CD4-positive, alpha-beta T cell treated with Interleukin-12 subunit alpha and Interleukin-12 subunit beta, for 1 hour (primary cell): ENCODE results near the gene SYNDIG1.

Source experiments
- DNase-seq: peaks from one replicate; pipeline ENCODE4 v3.0.0-alpha.2; 2020

The SYNDIG1 gene

DNA sequence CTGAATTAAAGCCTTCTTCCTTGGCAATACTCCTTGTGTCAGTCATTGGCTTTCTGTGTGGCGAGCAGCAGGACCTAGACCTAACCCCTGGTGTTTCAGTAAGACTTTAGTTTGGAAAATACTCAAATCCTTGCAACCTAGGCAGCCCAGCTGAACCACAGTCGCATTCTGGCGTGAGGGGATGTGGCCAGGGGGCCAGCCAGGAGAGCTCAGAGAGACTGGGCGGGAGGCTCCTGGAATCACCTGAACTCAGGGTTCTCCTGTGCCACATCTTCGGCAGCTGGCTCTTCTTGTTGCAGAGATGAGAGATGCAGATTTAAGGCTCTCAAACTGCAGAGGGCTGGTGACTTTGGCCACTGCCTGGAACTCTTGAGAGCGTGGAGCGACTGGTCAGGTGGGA is 102.7 kb downstream of the SYNDIG1 start:
- DNase-seq: no peak

- DNase-seq: no peak
Observed at GRCh38 chr20:24572862-24573261, 103.4 kb downstream of the SYNDIG1 start.

DNA sequence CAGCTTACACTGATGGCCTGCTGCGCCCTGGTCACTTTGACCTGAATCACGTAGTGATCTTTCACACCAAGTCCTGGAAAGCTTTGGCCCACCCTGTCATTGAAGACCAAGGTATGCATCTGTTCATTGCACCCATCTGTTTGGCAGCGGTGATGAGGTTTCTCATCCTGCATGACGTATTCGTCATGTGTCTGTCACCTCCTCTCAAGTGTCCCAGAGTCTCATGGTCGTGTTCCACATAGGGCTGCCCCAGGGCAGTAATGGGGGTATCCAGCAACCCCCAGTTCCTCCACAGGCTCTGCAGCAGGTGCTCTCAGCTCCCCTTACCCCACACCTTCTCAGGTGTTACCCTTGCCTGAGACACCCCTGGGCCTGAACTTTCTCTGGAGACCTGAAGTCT is 104.1 kb downstream of the SYNDIG1 start:
- DNase-seq: no peak

GRCh38 chr20:24574307-24574706 is 104.9 kb downstream of the SYNDIG1 start:
- DNase-seq: no peak

DNA sequence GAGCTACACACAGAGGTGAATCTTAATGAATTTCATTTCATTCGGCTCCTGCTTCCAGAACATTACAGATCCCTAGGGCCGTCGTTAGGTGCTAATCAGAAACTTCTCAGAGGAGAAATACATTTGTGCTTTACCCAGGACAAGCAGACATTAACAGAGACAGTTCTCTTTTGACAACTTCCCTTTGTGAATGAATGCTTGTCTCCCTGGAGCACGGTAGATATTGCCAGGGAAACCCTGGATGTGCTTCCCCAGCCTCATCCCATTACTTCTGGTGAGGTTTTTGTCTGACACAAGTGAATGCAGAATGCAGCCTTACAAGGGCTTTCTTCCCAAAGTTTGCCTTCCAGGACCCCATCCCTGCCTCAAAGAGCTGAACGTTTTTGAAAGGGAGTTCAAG is 105.4 kb downstream of the SYNDIG1 start:
- DNase-seq: no peak

DNA sequence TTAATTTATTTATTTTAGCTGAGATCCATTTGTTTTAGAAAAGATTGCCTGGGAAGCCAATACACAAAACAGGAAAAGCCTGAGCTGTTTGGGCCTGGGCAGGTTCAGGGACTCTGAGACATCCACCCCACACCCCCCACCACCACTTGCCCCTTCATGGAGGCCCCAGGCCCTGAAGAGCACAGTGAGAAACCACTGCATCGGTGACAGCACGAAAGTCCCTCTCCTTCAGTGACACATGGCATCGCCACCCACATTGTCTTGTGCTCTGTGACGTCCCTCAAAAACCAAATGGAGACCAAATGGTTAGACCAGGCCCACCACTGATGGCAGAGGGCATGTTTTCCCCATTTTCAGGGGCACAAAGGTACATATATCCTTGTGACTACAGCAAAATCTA is 106.4 kb downstream of the SYNDIG1 start:
- DNase-seq: no peak

DNA sequence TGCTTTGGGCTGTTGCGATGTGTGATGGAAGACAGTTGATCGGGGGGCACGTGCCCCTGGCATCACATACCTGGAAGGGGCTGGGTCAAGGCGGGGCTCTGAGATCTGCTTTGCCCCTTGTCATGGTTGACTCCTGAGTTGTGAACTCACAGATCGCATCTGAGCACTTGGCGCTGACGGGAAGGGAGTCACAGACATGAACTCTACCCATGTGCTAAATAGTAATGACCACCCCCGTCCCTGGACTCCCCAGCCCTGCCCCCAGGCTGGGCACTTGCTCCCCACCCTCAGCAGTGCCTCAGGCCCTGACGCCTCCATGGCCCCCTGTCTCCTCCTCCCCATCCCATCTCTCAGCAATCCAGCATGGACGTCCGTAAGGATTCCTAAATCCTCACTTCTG is 107.0 kb downstream of the SYNDIG1 start:
- DNase-seq: no peak

DNA sequence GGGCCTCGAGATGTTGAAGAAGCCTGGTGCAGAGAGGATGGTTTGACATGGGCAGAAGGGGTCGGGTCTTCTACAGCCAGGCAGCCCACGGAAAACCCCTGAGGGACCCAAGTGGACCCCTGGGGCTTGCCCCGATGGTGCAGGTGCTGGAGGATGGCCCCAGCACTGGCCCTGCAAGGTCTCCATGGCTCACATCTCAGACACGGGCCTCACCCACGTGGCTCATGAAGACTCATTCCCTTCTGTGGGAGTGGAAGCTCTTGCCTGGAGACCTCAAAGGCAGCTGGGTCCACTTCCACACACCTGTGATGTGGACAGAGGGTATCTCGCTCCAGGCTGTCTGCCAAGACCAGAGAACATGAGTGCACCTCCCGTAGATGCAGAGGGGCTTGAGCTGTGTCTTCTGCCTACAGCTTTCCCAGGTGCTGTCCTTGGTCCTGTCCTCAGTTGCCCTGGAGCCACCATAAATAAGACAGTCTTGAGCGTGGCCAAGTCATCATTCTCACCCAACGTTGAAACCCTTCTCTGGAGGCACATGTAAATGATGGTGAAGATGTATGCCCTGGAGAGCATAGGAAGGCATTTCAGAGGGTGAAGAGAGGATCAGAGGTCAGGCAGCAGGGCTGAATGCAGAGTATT is 108.0 kb downstream of the SYNDIG1 start:
- no peak for DNase-seq

GRCh38 chr20:24578567-24579415 is 109.4 kb downstream of the SYNDIG1 start:
- DNase-seq: no peak

DNA sequence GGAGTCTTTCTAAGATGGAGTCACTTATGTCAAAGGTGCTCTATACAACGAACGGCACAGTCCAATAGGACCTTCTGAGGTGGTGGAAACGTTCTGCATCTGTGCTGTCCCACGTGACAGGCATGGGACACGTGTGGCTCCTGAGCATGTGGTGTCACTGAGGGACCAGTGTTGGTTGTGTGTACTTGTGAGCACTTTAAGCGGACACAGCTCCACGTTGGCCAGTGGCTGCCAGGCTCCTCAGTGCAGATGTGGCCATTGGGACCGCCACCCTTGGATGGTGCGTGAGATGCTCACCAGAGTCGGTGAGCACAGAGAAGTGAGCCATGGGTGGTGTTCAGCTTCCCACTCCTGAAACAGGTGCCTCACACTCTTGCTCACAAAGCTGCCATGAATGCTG is 110.0 kb downstream of the SYNDIG1 start:
- DNase-seq: no peak

DNA sequence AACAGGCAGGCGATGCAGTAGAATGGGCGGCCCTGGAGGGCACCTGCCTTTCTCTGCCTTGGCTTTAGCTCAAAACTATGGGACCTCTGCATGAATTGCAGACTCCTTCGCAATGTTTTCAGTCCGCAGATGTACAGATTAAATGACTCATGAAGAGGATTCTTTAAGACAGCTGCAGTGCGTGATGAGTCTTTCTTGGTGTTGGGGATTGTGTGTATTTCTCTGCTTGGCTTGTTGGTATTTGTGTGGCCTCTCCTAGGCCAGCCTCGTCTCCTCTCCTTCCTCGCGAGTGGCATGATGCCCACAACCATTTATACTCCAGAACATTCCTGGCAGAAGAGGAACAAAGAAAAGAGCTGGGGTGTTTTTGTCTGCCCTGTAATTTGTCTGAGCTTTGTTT is 110.6 kb downstream of the SYNDIG1 start:
- no peak for DNase-seq

- no peak for DNase-seq
Observed at GRCh38 chr20:24580855-24581254, 111.4 kb downstream of the SYNDIG1 start.

GRCh38 chr20:24581443-24582170 is 112.2 kb downstream of the SYNDIG1 start:
- DNase-seq: no peak

DNA sequence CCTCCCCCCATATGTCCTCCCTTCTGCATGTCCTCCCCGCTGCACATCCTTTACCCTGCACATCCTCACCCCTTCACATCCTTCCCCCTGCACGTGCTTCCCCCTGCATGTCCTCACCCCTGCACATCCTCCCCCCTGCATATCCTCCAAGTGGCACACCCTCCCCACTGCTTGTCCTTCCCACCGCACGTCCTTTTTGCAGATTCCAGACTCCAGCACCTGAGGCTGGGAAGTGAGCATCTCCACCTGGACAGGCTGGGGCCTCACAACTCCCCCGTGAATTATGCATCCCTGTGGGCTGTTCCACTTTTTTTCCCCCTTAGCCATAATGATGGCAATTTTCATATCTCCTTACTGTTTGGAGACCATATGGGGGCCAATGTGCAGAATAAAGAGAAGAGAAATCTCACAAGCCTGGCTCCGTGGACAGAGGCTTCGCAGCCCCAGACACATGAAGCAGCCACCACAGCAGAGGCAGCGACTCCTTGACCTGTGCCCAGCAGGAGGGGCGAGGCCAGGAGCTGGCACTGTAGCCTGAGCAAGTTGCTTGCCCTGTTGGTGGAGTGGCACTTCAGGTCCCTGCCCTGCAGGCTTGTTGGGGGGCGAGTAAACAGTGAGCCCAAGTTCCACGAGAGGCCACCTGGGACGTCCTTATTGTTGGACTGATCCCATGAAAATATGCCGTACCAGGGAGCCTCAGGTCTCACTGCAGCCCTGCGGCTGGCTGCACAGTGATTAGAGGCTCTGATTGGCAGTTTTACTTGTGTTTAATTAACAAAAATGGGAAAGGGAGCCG is 113.1 kb downstream of the SYNDIG1 start:
- no peak for DNase-seq

GRCh38 chr20:24583169-24583792 is 113.9 kb downstream of the SYNDIG1 start:
- DNase-seq: no peak

DNA sequence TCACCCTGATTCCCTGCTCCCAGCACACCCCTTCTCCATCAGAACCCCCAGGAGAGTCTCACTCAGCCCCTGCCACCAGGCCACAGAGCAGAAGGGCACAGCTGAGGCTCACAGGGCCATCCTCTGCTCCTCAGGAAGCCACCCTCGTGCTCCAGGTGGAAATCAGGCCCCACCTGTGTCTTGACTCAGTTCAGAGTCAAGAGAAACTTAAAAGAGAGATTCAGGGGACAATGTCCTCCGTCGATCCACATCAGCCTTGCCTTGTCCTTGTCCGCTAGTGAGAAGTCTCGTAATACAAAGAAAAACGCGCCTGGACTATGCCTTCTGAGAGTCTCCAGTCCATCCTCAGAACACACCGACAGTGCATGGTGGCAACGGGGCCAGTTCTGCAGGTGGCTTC is 114.6 kb downstream of the SYNDIG1 start:
- no peak for DNase-seq

DNA sequence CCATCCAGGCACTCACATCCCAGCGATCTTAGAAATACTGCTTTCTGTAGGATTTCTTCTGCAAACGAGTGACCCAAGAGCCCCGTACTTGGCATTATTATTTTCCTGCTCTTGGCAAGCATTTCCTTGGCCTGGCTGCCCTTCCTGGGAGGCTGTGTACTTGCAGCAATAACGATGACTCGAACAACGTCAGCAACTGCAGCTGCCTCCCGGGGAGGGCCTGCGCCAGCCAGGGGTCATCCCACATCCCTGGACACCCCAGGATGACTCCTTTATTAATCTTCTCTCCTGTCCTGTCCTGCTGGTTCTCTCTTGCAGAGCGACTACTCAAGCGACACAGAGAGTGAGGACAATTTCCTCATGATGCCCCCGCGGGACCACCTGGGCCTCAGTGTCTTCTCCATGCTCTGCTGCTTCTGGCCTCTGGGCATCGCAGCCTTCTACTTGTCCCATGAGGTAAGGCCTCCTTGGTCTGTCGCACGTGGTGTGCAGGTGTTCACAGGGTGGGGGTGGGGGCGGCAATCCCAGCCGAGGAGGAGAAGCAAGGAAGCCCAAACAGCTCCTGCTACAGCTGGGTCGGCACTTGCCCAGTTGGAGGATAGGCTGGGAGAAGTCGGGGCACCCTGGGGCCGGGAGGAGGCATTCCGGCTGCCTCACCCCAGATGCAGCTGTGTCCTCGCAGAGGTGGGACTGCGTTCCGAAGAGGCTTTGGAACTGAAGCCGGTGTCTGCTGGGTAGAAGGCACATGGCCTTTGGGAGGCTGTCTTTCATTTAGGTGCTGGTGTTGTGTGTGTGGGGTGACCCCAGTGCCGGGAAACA is 115.3 kb downstream of the SYNDIG1 start:
- DNase-seq: no peak

DNA sequence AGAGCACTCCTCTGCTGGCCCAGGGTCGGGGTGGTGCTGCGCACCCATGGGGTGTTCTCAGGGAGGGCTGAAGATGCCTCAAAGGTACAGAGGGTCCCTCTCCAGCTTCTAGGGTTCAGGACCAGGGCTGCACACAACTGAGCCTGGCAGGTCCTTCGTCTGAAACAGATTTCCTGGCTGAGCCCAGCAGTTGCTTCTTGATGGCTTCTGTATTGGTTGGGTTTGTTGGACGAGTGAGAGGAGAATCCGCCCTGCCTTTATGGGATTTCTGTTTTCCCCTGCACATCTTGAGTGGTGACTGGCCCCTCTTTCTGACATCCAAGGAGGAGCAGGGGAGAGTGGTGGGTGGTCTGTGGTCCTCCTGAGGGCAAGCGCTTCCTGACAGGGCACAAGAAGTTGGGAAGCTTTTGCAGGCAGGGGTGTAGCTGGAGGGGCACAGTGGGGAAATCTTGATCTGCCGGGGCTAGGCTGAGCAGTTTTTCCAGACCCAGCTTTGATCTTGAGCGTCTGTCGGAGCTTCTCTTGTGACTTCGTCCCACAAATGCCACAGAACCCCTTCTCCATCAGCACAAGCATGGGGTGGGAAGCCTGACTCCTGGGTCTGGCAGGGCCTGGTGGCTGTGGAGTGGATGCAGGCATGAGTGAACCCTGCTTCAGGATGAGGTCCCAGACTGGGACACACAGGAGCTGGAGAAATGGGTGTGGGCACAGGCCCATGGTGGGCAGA is 116.5 kb downstream of the SYNDIG1 start:
- DNase-seq: no peak

DNA sequence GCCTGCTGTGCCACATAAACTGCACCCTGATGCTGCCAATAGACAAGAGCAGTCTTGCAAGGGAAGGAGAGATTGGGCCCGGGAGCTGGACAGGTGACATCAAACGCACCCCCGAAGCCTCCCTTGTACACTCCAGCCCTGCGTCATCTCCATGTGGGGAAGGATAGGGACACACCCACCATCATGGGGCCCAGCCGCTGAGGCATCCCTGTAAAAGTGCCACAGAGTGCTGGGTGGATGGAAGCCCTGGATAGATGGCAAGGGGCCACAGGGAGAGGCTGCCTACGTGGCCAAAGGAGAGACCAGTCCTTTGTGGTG is 117.1 kb downstream of the SYNDIG1 start:
- no peak for DNase-seq

DNA sequence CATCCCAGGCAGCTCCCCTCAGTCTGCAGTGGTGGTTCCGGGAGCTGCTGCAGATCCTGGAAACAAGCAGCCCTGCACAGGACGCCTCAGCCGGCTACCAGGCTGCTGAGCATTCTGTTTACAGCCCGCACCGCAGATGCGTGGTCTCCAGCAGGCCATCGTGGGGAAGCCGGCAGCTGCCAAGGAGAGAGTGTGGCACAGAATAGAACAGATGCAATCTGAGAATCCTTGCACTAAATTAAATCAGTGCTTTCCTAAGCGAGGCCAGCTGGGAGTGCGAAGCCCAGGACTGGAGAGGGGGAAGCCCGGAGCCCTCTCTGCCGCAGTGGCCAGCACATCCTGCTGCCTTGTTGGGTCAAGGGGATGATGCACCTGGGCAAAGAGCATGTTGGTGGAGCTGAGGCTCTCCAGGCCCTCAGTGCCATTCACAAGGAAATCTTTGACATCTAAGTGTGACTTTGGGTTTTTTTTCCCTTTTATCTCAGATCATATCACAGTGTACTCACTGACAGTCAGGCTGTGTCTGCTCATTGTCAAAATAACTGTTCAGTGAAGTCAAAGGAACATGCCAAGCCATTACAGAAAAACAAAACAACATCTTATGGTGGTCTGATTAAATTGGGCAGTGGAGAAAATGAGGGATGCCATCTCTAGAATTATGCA is 118.1 kb downstream of the SYNDIG1 start:
- no peak for DNase-seq
